Activated CD4-positive, alpha-beta T cell treated with anti-CD3 and anti-CD28 coated beads, Interleukin-2, amount 50 U/mL, for 1 hour (primary cell): ENCODE data around the gene BRD3OS.

Source experiments
- DNase-seq: peaks from one replicate; pipeline ENCODE4 v3.0.0-alpha.2; 2020

BRD3OS gene

DNA sequence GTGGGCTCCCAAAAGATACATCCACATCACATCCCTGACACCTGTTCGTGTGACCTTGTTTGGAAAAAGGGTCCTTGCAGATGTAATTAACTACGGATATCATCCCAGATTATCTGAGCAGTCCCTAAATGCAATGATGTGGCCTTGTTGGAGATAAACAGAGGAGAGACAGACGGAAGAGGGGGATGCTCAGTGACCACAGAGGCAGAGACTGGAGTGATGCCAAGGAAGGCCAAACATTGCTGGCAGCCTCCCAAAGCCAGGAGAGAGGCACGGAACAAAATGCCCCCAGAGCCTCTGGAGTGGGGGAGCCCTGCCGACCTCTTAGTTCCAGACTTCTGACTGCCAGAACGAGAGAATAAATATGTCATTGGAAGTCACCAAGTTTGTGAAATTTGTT lies 18.1 kb upstream of the BRD3OS start:
- no peak for DNase-seq

DNA sequence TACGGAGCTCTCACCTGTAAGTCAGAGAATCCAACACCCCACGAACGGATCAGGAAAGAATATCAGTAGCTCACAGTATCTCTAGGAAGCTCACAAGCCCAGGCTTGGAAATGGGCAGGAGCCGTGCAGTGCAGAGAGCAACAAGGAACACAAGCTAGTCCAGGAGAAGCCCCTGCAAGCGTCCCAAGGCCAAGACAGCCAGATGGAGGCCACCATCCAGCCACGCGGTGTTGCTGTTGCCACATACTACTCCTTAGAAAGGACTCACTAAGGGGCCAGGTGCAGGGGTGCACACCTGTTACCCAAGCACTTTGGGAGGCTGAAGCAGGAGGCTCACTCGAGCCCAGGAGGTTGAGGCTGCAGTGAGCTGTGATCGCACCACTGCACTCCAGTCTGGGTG lies 17.7 kb upstream of the BRD3OS start:
- no peak for DNase-seq

DNA sequence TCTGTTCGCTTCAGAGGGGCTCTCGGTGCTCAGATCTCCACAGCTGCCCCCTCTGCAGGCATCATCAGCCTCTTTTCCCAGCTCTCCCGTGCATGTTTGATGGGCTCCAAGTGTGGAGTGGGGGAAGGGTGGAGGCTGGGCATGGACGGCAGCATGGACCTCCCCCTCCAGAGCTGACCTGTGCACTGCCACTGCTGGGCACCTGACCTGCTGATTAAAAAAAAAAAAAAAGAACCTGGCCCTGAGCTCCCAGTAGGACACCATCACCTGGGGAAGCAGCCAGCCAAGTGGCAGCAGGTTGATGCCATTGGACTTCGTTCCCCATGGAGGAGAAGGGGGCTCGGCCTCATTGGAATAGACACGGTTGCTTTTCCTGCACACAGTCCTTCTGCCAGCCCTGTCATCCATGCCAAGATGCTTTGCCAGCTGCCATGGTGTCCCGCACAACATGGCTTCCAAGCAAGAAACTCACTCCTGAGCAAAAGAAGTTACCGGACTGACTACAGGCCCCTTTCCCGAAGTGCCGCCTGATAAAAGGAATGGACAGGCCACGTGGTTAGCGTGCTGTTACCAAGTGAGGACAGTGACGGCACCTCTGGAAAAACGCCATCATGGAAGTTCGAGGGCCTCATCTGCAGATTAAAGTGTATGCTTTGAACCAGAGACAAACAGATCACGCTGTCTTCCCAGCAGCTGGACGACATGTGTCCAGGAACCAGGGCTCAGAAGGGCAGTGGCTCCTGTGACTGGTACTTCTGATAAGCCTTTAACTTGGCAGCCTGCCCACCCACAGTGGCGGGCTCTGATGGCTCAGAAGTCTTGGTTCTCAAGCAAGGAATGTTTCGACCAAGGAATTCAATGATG lies 14.7 kb upstream of the BRD3OS start:
- no peak for DNase-seq

DNA sequence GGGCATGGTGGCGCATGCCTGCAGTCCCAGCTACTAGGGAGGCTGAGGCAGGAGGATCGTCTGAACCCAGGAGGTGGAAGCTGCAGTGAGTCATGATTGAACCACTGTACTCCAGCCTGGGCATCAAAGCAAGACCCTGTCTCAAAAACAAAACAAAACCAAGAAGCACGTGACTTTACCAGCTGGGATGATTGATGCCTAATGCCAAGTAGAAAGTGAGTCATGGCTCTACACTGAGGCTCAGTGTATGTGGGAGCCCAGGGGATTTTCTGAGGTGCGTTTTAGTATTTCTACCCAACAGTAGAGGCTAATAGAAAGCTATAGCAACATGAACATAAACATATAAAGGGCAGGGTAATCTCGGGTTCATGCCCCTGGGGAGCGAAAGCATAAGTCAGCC lies 13.9 kb upstream of the BRD3OS start:
- no peak for DNase-seq

DNA sequence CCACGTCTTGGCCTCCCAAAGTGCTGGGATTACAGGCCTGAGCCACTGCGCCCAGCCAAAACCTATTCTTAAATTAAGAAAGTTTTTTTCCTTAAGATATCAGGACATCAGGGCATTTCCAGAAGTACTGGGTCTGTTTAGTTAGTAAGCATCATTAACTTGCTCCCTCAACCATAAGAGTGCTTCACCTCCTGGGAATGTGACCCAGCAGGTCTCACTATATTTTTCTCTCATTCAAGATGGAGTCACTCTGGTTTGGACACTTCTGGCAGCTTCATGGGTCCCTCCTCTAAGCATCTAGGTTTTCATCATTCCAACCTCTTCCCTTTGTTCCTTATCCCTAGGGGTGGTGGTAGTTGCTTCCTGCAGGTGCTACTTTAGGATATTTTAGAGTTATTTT lies 10.3 kb upstream of the BRD3OS start:
- no peak for DNase-seq

DNA sequence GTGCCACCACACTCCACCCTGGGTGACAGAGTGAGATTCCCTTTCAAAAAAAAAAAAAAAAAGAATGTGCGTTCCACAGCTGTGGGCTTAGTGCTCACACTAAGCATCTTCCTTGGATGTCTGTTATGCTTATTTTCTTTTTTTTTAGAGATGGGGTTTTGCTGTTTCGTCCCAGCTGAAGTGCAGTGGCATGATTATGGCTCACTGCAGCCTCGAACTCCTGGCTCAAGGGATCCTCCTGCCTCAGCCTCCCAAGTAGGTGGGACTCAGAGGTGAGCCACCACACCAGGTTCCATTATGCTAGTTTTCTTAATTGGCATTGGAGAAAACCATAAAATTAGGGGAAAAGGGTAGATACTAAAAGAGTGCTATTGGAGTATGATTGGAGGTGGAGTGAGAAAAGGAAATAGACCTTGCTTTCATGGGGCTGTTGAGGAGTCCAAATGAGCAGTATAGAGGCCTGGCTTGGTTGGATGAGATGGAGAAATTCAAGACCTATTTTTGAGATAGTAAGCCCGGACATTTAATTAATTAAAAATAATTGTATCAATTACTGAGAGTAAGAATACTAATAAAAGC lies 978 bp upstream of the BRD3OS start:
- DNase-seq, result no peak

DNA sequence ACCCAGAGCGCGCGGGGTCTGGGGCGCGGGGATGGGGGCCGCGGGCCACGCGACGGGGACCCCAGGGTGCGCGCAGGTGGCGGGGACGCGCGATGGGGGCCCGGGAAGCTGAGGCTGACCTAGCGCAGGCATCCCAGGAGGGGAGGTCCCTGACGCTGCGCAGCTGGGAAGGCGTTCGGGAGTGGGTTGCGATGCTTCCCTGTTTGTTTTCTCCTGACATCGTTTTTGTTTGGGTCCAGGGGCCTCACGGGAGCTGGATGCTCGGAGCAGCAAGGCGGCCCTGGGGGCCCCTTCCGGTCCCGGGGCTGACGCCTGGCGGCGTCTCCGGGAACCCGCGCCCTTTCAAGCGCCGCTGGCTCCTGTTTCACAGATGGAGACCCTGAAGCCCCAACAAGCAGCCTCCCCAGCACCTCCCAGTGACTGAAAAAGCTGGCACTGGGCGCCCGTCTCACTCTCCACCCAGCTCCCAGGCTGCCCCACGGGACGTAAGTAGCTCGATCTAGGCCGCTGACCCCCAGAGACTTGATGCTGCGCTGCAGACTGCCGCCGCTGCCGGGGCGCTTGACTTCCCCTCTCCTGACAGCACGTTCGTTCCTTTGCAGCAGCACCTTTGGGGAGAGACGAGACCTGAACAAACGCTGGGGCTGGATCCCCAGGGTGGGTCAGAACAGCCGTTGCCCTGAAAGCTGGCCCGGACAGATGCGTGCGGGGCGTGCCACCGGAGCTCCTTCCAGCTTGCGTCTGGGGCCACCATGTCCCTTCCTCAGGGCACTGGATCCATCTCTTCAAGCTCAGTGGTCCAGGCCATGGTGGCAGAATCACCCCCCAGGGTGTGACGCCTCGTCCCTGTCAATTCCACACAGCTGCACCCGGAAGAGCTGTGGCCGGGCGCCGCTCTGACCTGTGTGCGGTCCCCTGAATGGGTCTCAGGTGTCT lies 593 bp downstream of the BRD3OS start:
- DNase-seq, result peak; percentile 39

DNA sequence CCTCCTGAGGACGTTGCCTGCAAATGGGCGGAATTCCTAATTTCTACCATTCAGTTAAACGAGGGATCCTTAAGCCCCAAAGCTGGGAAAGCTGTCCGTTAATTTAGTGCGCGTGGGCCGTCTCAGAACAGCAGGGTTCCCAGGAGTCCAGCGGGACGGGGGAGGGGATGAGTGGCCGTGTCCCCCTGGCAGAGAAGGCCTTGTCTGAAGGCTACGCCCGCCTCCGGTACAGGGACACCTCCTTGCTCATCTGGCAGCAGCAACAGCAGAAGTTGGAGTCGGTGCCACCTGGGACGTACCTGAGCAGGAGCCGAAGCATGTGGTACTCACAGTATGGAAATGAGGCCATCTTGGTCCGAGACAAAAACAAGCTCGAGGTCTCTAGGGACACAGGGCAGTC lies 1.3 kb downstream of the BRD3OS start:
- DNase-seq, result no peak

DNA sequence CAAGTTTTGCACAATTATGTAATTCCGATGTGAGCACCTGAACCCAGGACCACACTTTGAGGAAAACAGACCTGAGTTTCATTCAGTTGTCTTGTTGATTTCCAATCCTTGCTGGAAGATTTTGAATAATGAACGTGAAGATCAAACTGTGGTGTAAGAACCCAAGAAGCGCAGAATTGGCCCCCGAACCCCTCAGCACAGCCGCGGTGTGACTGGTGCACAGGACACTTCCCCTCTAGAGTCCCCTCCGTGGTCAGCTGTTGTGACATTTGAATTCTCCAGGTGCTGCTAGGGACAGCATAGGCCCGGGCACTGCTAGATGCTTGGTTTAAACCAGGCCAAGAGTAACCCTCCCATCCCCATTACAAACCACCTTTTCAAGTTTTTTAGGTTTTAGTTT lies 1.7 kb downstream of the BRD3OS start:
- no peak for DNase-seq

DNA sequence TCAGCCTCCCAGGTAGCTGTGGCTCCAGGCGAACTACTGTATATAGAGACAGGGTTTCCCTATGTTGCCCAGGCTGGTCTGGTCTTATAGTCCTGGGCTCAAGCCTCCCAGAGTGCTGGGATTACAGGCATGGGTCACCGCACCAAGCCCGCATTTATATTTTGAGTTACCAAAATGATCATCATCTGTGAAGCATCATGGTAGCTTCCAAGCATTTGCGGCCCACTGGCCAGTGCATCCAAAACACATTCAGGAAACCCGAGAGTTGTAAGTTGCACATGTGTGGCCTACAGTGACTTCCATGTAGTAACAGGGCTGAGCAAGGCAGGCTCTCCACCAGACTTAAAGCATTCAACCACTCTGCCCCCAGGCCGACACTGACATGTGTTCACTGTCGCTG lies 2.3 kb downstream of the BRD3OS start:
- DNase-seq, result no peak

DNA sequence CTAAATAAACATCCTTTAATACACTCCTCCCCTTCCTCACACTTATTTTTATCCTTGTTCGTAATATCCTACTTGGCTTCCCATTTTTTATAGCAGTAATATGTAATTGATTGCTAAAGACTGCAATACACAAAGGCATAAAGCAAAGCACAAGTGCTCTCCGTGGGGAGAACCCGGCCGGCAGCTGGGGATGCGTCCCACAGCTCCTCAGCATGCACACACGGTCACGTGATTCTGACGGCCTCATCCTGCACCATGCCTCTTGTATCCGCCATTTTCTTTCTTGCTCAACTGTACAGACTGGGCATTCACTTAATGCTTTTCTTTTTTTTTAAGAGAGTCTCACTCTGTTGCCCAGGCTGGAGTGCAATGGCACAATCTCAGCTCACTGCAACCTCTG lies 2.8 kb downstream of the BRD3OS start:
- no peak for DNase-seq

DNA sequence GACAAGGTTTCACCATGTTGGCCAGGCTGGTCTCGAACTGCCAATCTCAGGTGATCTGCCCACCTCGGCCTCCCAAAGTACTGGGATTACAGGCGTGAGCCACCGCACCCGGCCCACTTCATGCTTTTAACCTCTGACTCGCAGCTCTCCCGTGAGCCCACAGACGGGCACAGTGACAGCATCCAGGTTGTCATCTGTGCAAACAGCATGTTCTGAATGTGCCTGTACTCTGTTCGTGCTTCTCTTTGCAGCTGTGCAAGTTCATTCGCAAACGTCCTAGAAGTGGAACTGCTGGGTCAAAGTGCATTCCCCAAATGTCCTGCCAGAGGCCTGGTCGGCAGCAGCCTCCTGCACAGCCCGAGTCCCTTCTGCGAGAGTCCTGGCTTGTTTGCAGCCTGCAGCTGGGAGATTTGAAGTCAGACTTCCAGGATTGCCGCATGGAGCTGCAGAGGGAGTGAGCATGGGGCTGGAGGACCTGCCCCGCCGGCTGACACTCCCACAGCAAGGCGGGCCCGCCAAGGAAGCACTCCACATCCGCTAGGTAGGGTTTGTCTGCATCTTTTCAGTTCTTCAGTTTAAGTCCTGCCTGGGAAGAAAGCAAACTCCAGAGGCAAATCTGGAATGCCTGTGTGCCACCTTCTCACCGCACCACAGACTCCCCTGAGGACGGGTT lies 3.4 kb downstream of the BRD3OS start:
- DNase-seq, result no peak

DNA sequence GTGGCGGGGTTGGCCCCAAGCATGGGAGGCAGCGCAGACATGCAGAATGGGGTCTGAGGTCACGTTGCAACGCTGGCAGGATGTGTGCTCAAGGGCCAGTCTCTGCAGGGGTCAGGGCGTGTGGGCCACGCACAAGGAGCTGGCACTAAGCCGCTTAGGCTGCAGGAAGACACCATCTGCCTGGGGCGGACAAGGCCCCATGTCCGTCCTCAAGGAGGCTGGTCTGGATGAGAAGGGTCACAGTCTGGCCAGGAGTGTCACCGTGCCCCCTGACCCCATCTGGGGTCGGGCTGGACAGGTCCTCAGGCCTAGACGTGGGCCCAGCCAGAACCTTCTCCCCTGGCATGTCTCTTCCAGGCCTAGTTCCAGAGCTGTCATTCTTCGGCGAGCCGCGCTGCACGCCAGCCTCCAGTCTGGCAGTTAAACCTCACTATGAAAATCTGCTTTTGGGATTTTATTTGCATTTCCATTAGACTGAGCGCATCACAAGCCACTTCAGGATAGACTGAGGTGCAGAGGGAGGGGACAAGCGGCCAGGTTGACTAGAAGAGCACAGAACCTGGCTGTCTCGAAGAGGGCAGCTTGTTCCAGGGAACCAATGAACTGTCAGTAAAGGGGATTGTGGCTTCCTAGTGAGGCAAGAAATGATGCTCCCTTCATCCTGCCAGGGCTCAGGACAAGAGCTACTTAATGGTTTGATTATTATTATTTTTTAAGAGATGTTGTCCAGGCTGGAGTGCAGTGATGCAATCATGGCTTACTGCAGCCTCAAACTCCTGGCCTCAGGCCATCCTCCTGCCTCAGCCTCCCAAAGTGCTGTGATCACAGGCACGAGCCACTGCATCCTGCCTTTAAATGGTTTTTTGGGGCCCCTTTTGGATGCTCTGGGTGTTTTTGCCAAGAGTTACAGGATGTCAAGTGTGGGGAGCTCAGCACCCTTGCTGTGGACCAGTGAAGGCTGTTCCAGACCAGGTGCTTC lies 4.3 kb downstream of the BRD3OS start:
- DNase-seq, result no peak

DNA sequence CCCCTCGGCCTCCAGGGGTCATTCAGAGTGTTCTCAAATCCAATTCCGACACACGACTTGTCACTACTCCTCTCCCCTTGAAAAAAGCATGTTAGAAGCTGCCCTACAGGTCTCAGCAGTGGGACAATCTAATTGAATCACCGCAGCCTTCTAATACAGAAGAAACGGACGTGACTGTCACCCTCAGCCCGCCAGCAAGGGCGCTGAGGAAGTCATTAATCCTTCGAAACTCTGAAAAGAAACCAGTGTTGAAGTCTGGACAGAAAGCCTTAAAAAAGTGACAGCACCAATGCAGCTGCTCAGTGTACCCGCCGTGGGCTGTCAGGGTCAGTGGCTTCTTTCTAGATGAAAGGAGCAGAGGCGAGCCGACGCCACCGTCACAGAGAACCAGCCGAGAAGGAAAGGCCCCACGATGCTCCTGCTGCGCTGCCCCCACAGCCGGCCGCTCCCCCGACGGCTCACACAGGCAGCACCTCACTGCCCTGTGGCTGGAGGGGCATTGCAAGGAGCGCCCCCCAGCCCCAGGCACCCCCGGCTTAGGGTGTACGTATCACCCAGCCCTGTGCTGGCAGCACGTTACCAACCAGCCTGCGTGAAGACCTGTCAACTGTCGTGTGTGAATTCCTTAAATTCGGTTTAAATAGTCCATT lies 5.7 kb downstream of the BRD3OS start:
- DNase-seq, result no peak

DNA sequence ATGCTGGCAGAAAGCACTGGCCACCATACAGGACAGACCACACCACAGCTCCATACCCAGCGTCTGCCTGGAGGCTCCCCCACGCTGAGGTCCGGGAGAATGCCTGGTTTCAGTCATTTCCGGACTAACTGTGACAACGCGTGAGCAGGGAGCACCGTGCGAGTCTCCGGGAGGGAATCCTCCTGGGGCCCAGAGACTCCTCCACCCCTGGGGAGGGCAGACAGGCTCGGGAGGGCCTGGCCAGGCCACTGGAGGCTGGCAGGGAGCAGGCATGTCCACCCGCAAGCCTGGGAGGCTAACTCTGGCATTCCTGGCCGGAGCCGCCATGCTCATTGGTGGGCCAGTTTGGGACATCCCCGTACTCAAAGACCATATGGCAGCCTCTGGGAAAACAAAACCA lies 6.5 kb downstream of the BRD3OS start:
- DNase-seq, result no peak

DNA sequence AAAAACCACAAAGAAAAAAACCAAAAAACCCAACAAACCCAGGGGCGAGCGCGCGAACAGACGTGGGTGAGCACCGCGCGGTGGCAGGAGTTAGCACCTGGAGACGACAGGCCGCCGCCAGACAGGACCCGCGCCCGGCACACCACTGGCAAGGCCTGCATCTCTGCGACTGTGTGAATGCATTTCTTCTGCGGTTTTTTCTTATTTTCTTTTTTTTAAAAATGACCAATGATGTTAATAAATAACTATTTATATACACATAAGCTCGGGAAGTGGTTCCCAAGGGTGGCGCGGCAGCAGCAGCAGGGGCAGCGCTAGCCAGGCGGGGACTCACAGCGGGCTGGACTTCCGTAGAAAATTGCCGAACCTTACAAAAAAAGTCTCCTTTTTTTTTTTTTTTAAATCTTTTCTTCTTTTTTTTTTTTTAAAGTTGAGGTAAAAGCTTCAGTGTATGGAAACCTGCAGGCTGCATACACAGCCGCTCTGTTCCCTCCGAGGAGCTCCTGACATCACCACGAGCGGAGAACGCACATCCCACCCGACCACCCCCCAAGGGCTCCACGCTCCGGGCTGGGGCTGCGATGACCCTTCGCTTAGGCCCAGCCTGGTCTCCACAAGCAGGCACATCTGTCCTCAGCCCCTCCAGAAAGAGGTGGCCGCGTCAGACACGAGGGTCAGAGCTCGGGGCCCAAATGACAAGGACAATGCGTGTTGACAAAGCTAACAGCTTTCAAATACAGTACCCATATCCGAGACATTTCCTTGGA lies 7.4 kb downstream of the BRD3OS start:
- DNase-seq, result no peak

DNA sequence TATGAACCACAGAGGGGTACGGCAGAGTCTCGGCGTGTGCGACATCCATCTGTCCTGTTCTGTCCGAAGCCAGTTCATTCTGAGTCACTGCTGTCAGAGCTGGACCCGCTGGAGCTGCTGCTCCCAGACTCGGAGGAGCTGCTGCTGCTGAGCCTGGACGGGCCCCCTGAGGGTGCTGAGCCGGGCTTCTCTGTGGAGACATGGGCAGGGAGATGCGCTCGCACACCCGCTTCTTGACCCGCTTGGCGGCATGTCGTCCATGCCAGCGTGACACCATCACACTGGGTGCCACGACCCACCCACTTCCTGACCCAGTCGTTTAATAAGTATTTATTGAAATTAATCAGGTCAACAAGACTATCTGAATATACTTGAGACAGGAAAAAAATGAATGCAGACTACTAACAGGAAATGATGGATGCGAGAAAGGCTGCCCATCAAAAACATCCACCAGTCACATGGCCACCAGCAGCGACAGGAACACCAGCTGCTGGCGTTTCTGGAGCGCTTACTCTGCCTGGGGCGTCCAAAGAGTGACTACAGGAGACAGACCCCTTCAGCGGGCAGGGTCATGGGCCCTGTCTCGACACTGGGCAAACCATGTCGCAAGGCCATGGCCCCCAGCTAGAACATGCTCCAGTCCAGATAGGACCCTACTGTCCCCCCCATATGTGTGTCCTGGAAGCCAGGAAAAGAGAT lies 8.4 kb downstream of the BRD3OS start:
- no peak for DNase-seq

DNA sequence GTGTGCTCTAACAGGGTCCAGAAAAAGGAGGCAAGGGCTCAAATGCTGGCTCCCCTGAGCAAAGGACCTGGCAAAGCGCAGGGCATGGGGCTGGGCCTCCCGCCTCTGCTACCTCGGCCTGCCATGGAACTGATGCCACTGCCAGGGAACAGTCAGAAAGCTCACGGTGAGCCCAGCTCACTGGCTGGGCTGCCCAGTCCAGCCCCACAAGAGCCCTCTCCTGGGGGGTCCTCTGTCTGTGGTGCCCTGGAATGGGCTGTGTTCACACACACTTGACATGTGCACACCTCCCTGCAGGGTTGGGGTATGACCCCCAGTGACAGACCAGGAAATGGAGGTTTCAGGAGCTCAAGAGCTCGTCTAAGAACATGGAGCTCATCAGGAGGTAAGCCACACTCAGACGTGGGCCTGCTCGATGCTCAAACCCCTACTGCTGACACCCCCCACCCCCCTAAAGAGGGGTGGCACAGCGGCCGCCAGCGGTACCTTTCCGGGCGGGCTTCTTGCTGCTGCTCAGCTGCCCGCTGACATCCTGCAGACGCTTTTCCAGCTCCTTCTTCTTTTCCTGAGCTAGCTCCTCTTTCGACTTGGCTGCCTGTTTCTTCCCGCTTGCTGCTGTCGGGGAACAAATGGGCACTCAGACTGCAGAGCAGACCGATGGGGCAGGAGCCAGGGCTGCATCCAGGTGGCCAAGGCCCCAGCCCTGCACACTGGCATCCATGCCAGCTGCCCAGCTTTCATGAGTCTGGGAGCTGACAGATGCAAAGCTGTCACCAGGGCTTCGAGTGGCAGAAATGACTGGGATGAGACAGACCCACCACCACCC lies 9.1 kb downstream of the BRD3OS start:
- no peak for DNase-seq
